Sigmoid colon (tissue), 4 donors: ENCODE data around the gene USP17L15.
"Not testable (repeated sequence)": the region's sequence is repeated elsewhere in the genome, so short reads cannot be mapped to it uniquely, and the experiment has no call there.

ENCODE experiments used
- POLR2A ChIP-seq, 2 donors: fragments of 450-650 bp; IDR thresholded peaks; one replicate each; pipeline ENCODE4 v1.6.1; 2016; ENCODE audit warnings: antibody characterized with exemption in 2 of 2, mild to moderate bottlenecking in 2 of 2, moderate library complexity in 2 of 2
- POLR2AphosphoS5 ChIP-seq, 4 donors: sonication (generic); formaldehyde crosslinking; IDR thresholded peaks; one replicate each; pipeline ENCODE4 v1.6.1; 2017; ENCODE audit warnings: antibody characterized with exemption in 4 of 4
- TF ChIP-seq, protein P1 (sequence below), 4 experiments: fragments of 450-650 bp in 3 of 4; fragments of 200-600 bp in 1 of 4; IDR thresholded peaks; one replicate each; pipeline ENCODE4 v1.5.1; 2016 to 2019; ENCODE audit warnings: antibody characterized with exemption in 4 of 4, mild to moderate bottlenecking in 3 of 4, moderate library complexity in 2 of 4

DNA sequence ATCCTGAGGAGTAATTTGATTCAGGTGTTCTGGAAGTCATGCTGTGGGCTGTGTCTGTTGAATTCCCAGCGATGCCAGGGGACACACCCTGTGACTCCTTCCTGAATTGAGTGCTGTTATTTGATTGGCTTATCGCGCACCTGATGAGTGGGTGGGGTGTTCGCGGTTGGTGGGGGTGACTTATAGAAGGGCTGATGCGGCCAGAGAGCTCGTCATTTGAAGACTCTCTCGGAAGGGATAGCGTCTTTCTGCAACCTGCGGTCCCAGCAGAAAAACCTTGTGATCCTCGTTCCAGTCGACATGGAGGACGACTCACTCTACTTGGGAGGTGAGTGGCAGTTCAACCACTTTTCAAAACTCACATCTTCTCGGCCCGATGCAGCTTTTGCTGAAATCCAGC, 33.1 kb downstream of the USP17L15 start, which contains the start of gene USP17L22:
- TF ChIP-seq, protein P1, sequence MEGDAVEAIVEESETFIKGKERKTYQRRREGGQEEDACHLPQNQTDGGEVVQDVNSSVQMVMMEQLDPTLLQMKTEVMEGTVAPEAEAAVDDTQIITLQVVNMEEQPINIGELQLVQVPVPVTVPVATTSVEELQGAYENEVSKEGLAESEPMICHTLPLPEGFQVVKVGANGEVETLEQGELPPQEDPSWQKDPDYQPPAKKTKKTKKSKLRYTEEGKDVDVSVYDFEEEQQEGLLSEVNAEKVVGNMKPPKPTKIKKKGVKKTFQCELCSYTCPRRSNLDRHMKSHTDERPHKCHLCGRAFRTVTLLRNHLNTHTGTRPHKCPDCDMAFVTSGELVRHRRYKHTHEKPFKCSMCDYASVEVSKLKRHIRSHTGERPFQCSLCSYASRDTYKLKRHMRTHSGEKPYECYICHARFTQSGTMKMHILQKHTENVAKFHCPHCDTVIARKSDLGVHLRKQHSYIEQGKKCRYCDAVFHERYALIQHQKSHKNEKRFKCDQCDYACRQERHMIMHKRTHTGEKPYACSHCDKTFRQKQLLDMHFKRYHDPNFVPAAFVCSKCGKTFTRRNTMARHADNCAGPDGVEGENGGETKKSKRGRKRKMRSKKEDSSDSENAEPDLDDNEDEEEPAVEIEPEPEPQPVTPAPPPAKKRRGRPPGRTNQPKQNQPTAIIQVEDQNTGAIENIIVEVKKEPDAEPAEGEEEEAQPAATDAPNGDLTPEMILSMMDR (IDR thresholded peaks at IDR 0.05), result not testable (repeated sequence)
- not testable (repeated sequence) for TF ChIP-seq POLR2A, POLR2AphosphoS5 (IDR thresholded peaks at IDR 0.05)
